GM06990 (cell line): ENCODE data around the gene TSR1.

Source experiments
- DNase-seq: peaks from one replicate; pipeline ENCODE4 v3.0.0-alpha.2; 2011; ENCODE audit not compliant: insufficient read length; ENCODE audit errors: extremely low read depth
- H3K27me3 ChIP-seq: replicated peaks from 2 replicates; pipeline ENCODE4 v1.6.0; 2011; ENCODE audit warnings: low read length; ENCODE audit not compliant: control insufficient read depth, insufficient read depth
- H3K36me3 ChIP-seq: 2 replicates; pipeline ENCODE4 v1.5.1; 2011; ENCODE audit warnings: low read length; ENCODE audit not compliant: control insufficient read depth, insufficient read depth
- H3K4me3 ChIP-seq: replicated peaks from 2 replicates; pipeline ENCODE4 v1.5.1; 2011; ENCODE audit warnings: low read depth, mild to moderate bottlenecking, control low read depth, low read length
- CTCF ChIP-seq: IDR thresholded peaks from 2 replicates; pipeline ENCODE4 v1.5.1; 2011; ENCODE audit warnings: low read length, control low read depth, mild to moderate bottlenecking, inconsistent platforms; ENCODE audit not compliant: insufficient read depth, poor library complexity, severe bottlenecking

TSR1 gene

GRCh38 chr17:2362881-2363280 is 26.6 kb upstream of the TSR1 start:
- no peak for TF ChIP-seq CTCF
- DNase-seq = no peak
- Histone ChIP-seq H3K36me3 (peaks cover 6% of the 10 kb centered on the region), H3K27me3 (no peaks in the 10 kb centered on the region), H3K4me3 (no peak overlapping the region)

GRCh38 chr17:2362416-2362815 is 26.2 kb upstream of the TSR1 start:
- no peak overlapping the region for H3K4me3 ChIP-seq
- no peaks in the 10 kb centered on the region for H3K27me3 ChIP-seq
- H3K36me3 ChIP-seq = peaks cover 6% of the 10 kb centered on the region
- no peak for DNase-seq
- no peak for TF ChIP-seq CTCF

- no peak for DNase-seq
- H3K4me3 ChIP-seq = no peak overlapping the region
- no peaks in the 10 kb centered on the region for H3K27me3 ChIP-seq
- no peak for TF ChIP-seq CTCF
- H3K36me3 ChIP-seq = peaks cover 6% of the 10 kb centered on the region
Observed at GRCh38 chr17:2362016-2362415, 25.8 kb upstream of the TSR1 start.

- H3K4me3 ChIP-seq = no peak overlapping the region
- DNase-seq = no peak
- no peak for TF ChIP-seq CTCF
- peaks cover 6% of the 10 kb centered on the region for H3K36me3 ChIP-seq
- H3K27me3 ChIP-seq = no peaks in the 10 kb centered on the region
Observed at GRCh38 chr17:2361010-2361760, 24.9 kb upstream of the TSR1 start.

- Histone ChIP-seq H3K4me3 (no peak overlapping the region), H3K27me3 (no peaks in the 10 kb centered on the region), H3K36me3 (peaks cover 4% of the 10 kb centered on the region)
- no peak for TF ChIP-seq CTCF
- DNase-seq = no peak
Observed at GRCh38 chr17:2357931-2358434, 21.7 kb upstream of the TSR1 start.
